Cerebellar nuclear complex (tissue), 1 donor: Measurements from ENCODE around the gene PP2D1.
"Not testable (repeated sequence)": the region's sequence is repeated elsewhere in the genome, so short reads cannot be mapped to it uniquely, and the experiment has no call there.

ENCODE experiments used
- DNase-seq, 2 experiments: peaks; one replicate each; lab custom pipeline; 2025; lab: John Stamatoyannopoulos, UW

Gene PP2D1, protein sequence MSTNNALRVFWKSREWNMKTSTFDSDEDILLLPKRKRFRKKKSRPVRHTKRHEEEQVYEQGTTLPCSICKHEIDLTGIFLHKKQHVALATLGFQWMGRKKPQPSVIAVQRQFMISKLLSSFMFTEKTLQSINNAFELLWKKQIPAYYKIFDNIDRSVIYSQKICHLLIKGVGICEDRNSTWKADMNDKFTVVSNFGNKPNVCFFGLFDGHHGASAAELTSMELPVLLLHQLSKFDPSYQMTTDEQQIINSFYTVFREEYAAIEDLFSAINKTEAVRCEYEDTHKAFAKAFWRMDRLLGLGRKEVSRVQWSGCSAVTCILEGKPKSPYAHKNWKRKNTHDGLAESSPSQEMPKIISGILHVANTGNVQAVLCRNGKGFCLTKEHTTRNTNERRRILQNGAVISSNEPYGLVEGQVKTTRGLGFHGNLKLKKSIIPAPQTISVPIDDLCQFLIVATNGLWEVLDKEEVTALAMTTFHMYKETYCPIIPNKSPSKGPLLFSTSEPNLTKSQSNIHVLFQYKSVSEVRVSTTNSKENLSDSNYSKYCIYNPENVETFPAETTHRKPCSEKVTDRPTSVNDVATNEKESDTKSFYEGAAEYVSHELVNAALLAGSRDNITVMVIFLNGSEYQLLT

GRCh38 chr3:20012164-20012563 is at the start of gene PP2D1:
TSS of gene PP2D1 (minus strand) at chr3:20012264. CDS start at chr3:20012072, 192 bp downstream.
- no peak for DNase-seq

DNA sequence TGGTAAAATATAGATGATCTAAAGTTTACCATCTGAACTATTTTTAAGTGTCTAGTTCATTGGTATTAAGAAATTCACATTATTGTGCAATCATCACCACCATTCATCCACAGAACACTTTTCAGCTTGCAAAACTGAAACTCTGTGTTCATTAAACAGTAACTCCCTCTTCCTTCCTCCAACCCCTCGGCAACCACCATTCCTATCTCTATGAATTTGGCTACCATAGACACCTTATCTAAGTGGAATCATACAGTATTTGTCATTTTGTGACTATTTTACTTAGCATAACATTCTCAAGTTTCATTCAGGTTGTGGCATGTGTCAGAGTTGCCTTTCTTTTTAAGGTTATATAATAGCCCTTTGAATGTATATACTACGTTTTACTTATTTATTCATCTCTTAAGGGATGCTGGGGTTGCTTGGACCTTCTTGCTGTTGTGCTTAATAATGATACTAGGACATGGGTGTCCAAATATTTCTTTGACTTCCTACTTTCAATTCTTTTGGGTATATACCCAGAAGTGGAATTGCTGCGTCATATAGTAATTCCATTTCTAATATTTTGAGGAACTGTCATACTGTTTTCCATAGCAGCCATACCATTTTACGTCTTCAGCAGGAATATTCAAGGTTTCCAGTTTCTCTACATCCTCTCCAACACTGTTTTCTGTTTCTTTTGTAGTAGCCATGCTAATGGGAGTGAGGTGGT is 49.1 kb upstream of the PP2D1 start:
- no peak for DNase-seq

GRCh38 chr3:20059929-20060328 is 47.9 kb upstream of the PP2D1 start:
- DNase-seq = no peak

DNA sequence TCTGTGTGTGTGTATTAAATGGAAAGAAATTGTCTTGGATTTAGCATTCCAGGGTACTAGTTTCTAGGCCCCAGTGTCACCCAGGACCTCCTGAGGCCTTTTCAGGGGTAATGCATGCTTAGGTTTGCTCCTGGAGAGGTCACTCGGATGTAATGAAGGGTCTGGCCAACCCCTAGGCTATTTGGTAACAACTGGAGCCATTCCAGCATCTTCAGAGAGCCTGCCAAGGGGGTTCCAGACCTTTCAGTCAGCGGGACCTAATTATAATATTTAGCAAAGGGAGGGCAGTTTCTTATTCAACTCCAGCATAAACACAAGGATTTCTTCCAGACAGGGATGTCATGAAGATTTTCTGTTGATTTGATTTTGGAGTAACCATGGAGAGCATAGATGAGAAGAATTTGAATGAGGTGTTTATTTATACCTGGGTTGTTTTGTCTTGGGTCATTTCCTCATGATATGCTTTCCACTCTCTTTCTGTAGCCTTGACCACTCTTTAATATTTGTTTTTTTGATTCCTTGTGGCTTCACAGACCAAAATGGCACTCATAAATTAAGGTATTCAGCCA is 45.6 kb upstream of the PP2D1 start:
- DNase-seq = no peak

DNA sequence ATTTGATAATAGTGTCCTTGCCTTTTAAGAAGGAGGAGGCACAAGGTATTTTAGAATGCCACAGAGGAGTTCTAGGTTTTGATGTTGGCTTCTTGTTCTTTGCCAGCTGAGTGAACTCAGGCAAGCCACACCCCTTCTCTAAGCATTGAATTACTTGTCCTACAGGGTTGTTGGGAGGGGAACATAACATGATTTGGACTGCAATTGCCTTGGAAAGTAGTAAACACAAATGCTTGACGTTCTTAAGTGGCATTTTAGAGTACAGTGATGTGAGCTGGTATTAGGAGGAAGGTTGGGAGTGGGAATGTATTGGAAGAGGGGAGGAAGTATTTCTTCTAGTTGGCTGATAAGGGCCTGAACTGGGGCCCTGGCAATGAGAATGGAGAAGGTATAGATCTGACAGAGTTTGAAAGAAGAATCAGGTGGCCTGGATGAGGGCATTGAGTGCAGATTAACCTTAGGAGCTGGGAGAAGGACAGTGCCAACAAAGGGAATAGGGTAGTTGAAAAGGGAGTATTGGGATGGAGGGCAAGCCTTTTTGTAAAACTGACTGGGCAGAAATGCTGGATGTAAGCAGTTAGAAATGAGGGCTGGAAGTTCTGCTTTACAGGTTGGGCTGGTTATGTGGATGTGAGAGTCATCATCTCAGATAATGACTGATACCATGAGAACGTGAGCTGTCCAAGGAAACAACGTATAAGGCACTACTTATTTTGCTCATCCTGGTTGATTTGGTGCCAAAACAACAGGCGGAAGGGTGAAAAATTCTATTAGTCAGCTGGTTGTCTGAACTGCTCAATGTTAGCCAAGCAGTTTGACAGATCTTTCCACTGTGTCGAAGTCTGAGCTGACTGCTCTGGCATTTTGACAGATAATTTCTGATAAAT is 44.9 kb upstream of the PP2D1 start:
- DNase-seq = no peak

DNA sequence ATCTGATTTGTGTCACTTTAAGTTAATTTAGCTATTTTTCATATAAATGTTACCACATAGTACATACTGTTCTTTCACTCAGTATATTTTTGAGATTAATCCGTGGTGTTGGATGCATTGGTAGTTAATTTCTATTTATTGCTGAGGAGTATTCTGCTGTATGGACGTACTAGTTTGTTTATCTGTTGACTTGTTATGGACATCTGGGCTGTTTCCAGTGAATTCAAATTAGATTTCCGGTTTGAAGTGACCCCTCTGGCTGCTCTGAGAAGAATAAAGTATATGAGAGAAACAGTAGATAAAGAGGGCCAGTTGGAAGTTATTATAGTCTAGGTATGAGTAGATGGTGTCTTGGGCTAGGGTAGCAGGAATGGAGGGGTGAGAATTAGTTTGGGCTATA is 43.8 kb upstream of the PP2D1 start:
- no peak for DNase-seq

- no peak for DNase-seq
These were observed 43.1 kb upstream of the PP2D1 start for GRCh38 chr3:20055020-20055775.

DNA sequence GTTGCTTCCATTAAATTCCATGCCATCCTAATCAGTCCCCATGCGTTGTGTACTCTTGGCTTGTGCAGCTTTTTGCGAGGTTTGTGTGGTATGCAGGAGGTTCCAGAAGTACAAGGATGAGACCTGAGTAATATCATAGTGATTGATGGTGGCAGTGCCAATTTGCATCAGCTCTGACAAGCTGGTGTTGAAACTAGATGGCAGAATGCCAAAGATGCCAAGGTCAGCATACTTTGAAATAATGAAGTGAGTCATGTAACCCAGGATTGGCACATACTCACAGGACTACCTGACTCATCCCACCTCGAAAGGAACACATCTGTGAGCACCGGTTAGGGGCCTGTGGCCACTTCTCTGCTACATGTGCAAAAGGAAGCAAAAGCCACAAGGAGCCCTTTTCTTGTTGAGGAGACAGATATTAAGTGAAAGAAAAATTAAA is 42.5 kb upstream of the PP2D1 start:
- DNase-seq = no peak

DNA sequence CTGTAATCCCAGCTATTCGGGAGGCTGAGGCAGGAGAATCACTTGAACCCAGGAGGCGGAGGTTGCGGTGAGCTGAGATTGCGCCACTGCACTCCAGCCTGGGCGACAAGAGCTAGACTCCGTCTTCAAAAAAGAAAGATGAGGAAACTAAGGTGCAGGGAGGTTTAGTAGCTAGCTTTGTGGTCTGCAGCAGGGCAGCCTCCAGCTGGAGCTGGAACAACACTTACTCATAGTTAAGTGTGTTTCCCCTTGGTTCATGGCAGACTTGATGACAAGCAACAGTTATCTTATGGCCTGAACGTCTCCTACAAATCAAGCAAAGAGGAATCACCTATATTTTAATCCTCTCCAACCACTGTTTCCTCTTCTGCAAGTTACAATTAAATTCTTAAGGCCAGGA is 40.8 kb upstream of the PP2D1 start:
- no peak for DNase-seq

GRCh38 chr3:20051123-20051806 is 39.2 kb upstream of the PP2D1 start:
- DNase-seq = no peak

DNA sequence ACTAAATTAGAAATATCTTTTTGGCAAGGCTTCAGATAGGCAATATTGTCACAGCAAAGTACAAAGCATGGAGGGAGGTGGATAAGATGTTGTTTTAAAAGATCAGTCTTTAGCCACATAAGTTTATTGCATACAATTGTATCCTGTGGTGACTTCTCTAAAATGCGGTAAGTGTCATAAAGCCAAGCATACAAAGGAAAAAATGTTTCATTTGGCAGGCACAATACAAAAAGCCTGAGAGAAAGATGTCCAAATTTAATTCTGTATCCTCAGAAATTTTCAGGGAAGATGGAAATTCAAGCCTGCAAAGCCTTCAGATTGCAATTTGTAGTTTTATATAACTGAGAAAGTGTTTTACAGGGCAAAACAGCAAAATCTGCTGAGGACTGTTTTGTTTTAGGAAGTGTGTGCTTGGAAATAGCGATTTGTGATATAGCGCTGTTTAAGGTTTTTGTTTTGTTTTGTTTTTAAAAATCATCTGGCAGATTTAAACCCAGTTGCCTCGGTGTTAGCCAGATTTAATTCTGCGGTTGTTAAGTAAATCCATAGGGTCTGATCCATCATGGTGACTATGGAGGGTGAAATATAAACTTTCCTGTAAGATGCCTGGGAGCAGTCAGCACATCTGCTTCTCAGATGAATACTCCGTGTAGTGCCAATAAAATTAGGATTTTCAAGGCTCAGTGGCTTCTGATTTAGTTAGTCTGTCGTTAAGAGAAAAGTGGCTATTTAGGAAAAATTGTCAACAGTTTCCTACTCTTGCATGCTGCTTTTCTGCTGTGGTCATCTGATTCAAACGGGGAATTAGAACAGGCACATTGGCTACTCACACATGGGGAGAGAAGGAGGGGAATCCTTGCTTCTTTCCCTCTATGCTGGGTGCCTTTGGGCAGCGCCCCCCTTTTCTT is 36.2 kb upstream of the PP2D1 start:
- no peak for DNase-seq

DNA sequence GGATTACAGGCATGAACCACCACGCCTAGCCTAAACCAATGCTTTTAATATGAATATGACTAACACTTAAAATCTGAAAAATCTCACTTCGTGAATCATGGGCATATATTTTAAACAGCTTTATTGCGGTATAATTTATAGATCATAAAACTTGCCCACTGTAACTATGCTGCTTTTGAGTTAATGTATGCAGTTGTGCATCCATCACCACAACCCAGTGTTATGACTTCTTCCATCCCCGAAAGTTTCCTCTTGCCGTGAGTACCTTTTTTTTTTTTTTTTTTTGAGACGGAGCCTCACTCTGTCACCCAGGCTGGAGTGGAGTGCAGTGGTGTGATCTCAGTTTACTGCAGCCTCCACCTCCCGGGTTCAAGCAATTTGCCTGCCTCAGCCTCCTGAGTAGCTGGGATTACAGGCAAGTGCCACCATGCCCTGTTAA is 35.3 kb upstream of the PP2D1 start:
- no peak for DNase-seq

GRCh38 chr3:20046556-20046955 is 34.5 kb upstream of the PP2D1 start:
- no peak for DNase-seq

- DNase-seq = not testable (repeated sequence)
These were observed 33.1 kb upstream of the PP2D1 start for GRCh38 chr3:20045141-20045540.

- DNase-seq = no peak
These were observed 31.8 kb upstream of the PP2D1 start for GRCh38 chr3:20043825-20044224.

DNA sequence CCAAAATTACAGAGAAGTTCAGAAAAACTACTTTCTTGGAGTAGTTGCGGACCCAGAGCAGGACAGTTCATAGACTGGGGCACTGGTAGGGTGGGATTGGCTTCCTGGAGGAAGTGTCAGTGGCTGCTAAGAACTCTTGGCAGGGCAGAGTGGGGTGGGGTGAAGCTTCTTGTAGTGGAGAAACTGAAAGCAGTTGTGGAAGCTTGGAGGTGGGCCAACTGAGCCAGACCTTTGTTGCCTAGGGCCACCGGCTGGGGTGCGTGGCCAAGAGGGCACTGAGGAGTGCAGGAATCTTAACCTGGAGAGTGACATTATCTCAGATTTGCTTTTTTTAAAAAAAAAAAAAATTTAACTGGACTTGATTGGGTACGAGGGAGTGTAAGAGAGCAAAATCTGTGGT is 31.3 kb upstream of the PP2D1 start:
- DNase-seq = no peak

GRCh38 chr3:20042331-20042730 is 30.3 kb upstream of the PP2D1 start:
- no peak for DNase-seq

GRCh38 chr3:20041197-20041780 is 29.2 kb upstream of the PP2D1 start:
- DNase-seq = peak; percentile 42 to 65
